IMR-90 (cell line): ENCODE results near the gene ASPN. TPM values are rescaled to one million over a fixed set of nuclear protein-coding genes. Genes with fewer than 3 reads are reported as not detected.

Experiments
- ATAC-seq: fragments of 200-7000 bp; cut with Tn5 transposase; 2 replicates; pipeline ENCODE4 v1.9.1; 2020; ENCODE audit warnings: low read depth, mild to moderate bottlenecking, moderate library complexity
- BruUV-seq: library from RNA; stranded (reverse); fragments of 400-500 nt; replicated peaks from 2 replicates; lab custom pipeline; 2021; lab: Mats Ljungman, UMichigan
- CTCF ChIA-PET: fragments of 300-600 bp; formaldehyde crosslinking; extraction: SDS; loops from one replicate; lab custom pipeline; 2021; ENCODE audit warnings: antibody characterized with exemption; lab: Yijun Ruan, JAX
- POLR2A ChIA-PET: fragments of 300-600 bp; sonication (Branson Sonifier 250); formaldehyde crosslinking; loops from one replicate; lab custom pipeline; 2022; ENCODE audit warnings: antibody characterized with exemption; ENCODE audit not compliant: unreplicated experiment; lab: Charles Lee
- DNase-seq: peaks from one replicate; pipeline ENCODE4 v3.0.0; 2013
- H2AFZ ChIP-seq: replicated peaks from 2 replicates; pipeline ENCODE3; 2013; ENCODE audit warnings: low read length, mild to moderate bottlenecking; ENCODE audit not compliant: poor library complexity
- H2AK5ac ChIP-seq: 2 replicates; pipeline ENCODE4 v1.6.1; 2013; ENCODE audit warnings: low read depth, low read length, inconsistent platforms
- H2AK9ac ChIP-seq: replicated peaks from 2 replicates; pipeline ENCODE3; 2013; ENCODE audit warnings: mild to moderate bottlenecking, low read depth, low read length, moderate library complexity; ENCODE audit not compliant: poor library complexity
- H2BK120ac ChIP-seq: 2 replicates; pipeline ENCODE4 v1.6.1; 2013; ENCODE audit warnings: low read depth, low read length, inconsistent platforms
- H2BK15ac ChIP-seq: 3 replicates; pipeline ENCODE4 v1.6.1; 2013; ENCODE audit warnings: low read depth, low read length, inconsistent platforms
- H2BK20ac ChIP-seq: 2 replicates; pipeline ENCODE4 v1.6.1; 2013; ENCODE audit warnings: low read depth, mild to moderate bottlenecking, inconsistent platforms, low read length, moderate library complexity
- H2BK5ac ChIP-seq: 2 replicates; pipeline ENCODE4 v1.6.1; 2013; ENCODE audit warnings: mild to moderate bottlenecking, low read depth, low read length, inconsistent platforms; ENCODE audit not compliant: poor library complexity, severe bottlenecking
- H3K14ac ChIP-seq: replicated peaks from 2 replicates; pipeline ENCODE4 v1.6.1; 2013; ENCODE audit warnings: low read depth, low read length, inconsistent platforms
- H3K18ac ChIP-seq: 2 replicates; pipeline ENCODE4 v1.6.1; 2013; ENCODE audit warnings: low read depth, low read length, control low read depth
- H3K23ac ChIP-seq: 2 replicates; pipeline ENCODE4 v1.6.1; 2013; ENCODE audit warnings: low read depth, low read length, inconsistent platforms
- H3K27ac ChIP-seq: 2 replicates; pipeline ENCODE4 v1.5.1; 2013; ENCODE audit warnings: mild to moderate bottlenecking, control low read depth, low read length; ENCODE audit not compliant: insufficient read depth
- H3K27me3 ChIP-seq: 2 replicates; pipeline ENCODE4 v1.6.1; 2013; ENCODE audit warnings: low read length; ENCODE audit not compliant: control insufficient read depth, insufficient read depth
- H3K36me3 ChIP-seq: 2 replicates; pipeline ENCODE4 v1.6.1; 2013; ENCODE audit warnings: low read length, mixed read lengths; ENCODE audit not compliant: control insufficient read depth, insufficient read depth
- H3K4ac ChIP-seq: 2 replicates; pipeline ENCODE4 v1.6.1; 2013; ENCODE audit warnings: low read depth, low read length, inconsistent platforms
- H3K4me1 ChIP-seq: 2 replicates; pipeline ENCODE4 v1.6.1; 2013; ENCODE audit warnings: low read length, mixed read lengths; ENCODE audit not compliant: control insufficient read depth, insufficient read depth
- H3K4me2 ChIP-seq: 2 replicates; pipeline ENCODE4 v1.6.1; 2013; ENCODE audit warnings: low read depth, mild to moderate bottlenecking, control low read depth, low read length, moderate library complexity
- H3K4me3 ChIP-seq: 2 replicates; pipeline ENCODE4 v1.5.1; 2013; ENCODE audit warnings: low read depth, mild to moderate bottlenecking, control low read depth, low read length, moderate library complexity; ENCODE audit not compliant: insufficient read depth
- H3K56ac ChIP-seq: 2 replicates; pipeline ENCODE4 v1.6.1; 2013; ENCODE audit warnings: low read length, inconsistent platforms; ENCODE audit not compliant: insufficient read depth; ENCODE audit errors: extremely low read depth
- H3K79me1 ChIP-seq, 2 experiments: 2 replicates each; pipeline ENCODE4 v1.6.1; 2013; ENCODE audit warnings: low read length in 2 of 2, inconsistent platforms in 1 of 2, low read depth in 1 of 2
- H3K9ac ChIP-seq: 2 replicates; pipeline ENCODE4 v1.6.1; 2013; ENCODE audit warnings: low read depth, low read length, control low read depth
- H3K9me1 ChIP-seq: 2 replicates; pipeline ENCODE4 v1.6.1; 2013; ENCODE audit warnings: low read length, inconsistent platforms; ENCODE audit not compliant: insufficient read depth
- H3K9me3 ChIP-seq: 2 replicates; pipeline ENCODE4 v1.6.1; 2013; ENCODE audit warnings: low read length; ENCODE audit not compliant: control insufficient read depth, insufficient read depth
- H4K20me1 ChIP-seq: 2 replicates; pipeline ENCODE4 v1.6.1; 2013; ENCODE audit warnings: low read length, inconsistent platforms; ENCODE audit not compliant: insufficient read depth
- H4K5ac ChIP-seq: 2 replicates; pipeline ENCODE4 v1.6.1; 2013; ENCODE audit warnings: mild to moderate bottlenecking, low read depth, low read length, control low read depth
- H4K8ac ChIP-seq, 2 experiments: 2 replicates each; pipeline ENCODE4 v1.6.1; 2013; ENCODE audit warnings: low read depth in 2 of 2, low read length in 2 of 2, control low read depth in 1 of 2, inconsistent platforms in 1 of 2
- H4K91ac ChIP-seq: 2 replicates; pipeline ENCODE4 v1.6.1; 2013; ENCODE audit warnings: low read depth, low read length, inconsistent platforms; ENCODE audit not compliant: insufficient read depth
- CEBPB ChIP-seq: IDR thresholded peaks from 2 replicates; pipeline ENCODE4 v1.6.1; 2012; ENCODE audit warnings: low read depth, low read length, improper control_type of control experiment
- CHD1 ChIP-seq: IDR thresholded peaks from 2 replicates; pipeline ENCODE4 v1.6.1; 2012; ENCODE audit warnings: low read depth, low read length, improper control_type of control experiment
- CTCF ChIP-seq: conservative IDR thresholded peaks from 2 replicates; pipeline ENCODE4 v1.5.1; 2012; ENCODE audit warnings: mild to moderate bottlenecking, low read depth, low read length, improper control_type of control experiment
- MAFK ChIP-seq: IDR thresholded peaks from 2 replicates; pipeline ENCODE4 v1.6.1; 2012; ENCODE audit warnings: low read depth, low read length, improper control_type of control experiment
- MAZ ChIP-seq: IDR thresholded peaks from 2 replicates; pipeline ENCODE4 v1.6.1; 2012; ENCODE audit warnings: low read depth, mild to moderate bottlenecking, low read length, improper control_type of control experiment, moderate library complexity, borderline replicate concordance
- MXI1 ChIP-seq: IDR thresholded peaks from 2 replicates; pipeline ENCODE4 v1.6.1; 2012; ENCODE audit warnings: low read depth, mild to moderate bottlenecking, low read length, moderate library complexity, borderline replicate concordance
- NFE2L2 ChIP-seq: fragments of 150-350 bp; IDR thresholded peaks from 2 replicates; pipeline ENCODE4 v1.6.1; 2016; ENCODE audit warnings: low read depth, mild to moderate bottlenecking, low read length
- RCOR1 ChIP-seq: IDR thresholded peaks from 2 replicates; pipeline ENCODE4 v1.6.1; 2012; ENCODE audit warnings: mild to moderate bottlenecking, low read length, improper control_type of control experiment; ENCODE audit not compliant: insufficient replicate concordance
- RFX5 ChIP-seq: IDR thresholded peaks from 2 replicates; pipeline ENCODE4 v1.8.0; 2012; ENCODE audit warnings: low read depth, mild to moderate bottlenecking, low read length, moderate library complexity
- SMC3 ChIP-seq: fragments of 150-350 bp; IDR thresholded peaks from 2 replicates; pipeline ENCODE4 v1.6.1; 2016; ENCODE audit warnings: low read depth, mild to moderate bottlenecking, antibody characterized with exemption, low read length, moderate library complexity
- USF2 ChIP-seq: fragments of 150-350 bp; IDR thresholded peaks from 2 replicates; pipeline ENCODE4 v1.6.1; 2017; ENCODE audit warnings: mild to moderate bottlenecking, antibody characterized with exemption, low read length, low read depth
- WGBS, 2 experiments: methylation state at CpG; one replicate each; pipeline versions ENCODE4 v1.1.5 to v1.1.7; 2013; ENCODE audit warnings: missing lambda C conversion rate in 2 of 2; ENCODE audit not compliant: insufficient read length in 1 of 2; ENCODE audit errors: extremely low coverage in 2 of 2; 5-methylcytosine and 5-hydroxymethylcytosine counted together
- dilution Hi-C: fragments of 300-500 bp; cut with HindIII; formaldehyde crosslinking; loops from one replicate; pipeline ENCODE4 v1.14.3; 2018; ENCODE audit warnings: low sequenced_read_pairs; ENCODE audit not compliant: unreplicated experiment
- in situ Hi-C: fragments of 300-500 bp; cut with MboI; formaldehyde crosslinking; loops from 3 replicates; pipeline ENCODE4 v1.14.3; 2019; ENCODE audit warnings: low sequenced_read_pairs, inconsistent platforms, mixed read lengths
- intact Hi-C: fragments of 100-400 bp; cut with micrococcal nuclease; formaldehyde crosslinking; loops from 2 replicates; pipeline ENCODE4 v1.10.0; 2022
- polyA plus RNA-seq, 3 experiments: library from polyadenylated mRNA; depleted of rRNA; stranded (reverse); fragments of >200 nt; gene quantifications; 2 replicates each; pipeline ENCODE4 v1.2.3, GENCODE V29; 2012; ENCODE audit warnings: low replicate concordance in 1 of 3
- total RNA-seq: library from RNA; depleted of rRNA; stranded (reverse); fragments of >200 nt; gene quantifications from 2 replicates; pipeline ENCODE4 v1.2.3, GENCODE V29; 2012

The ASPN gene
- total and polyA plus RNA-seq, 2 of the 4 experiments (the other 2 are of a cell fraction): under 0.01 to 0.09 TPM

GRCh38 chr9:92529124-92529523 is 46.8 kb upstream of the ASPN start:
- no peaks in the 10 kb centered on the region for H3K79me1 ChIP-seq
- H3K27me3 ChIP-seq: no peaks in the 10 kb centered on the region
- intact Hi-C loops: no loop called here
- no peak overlapping the region for H3K27ac ChIP-seq
- H2AK5ac ChIP-seq: no peak overlapping the region
- no peak overlapping the region for H2BK120ac ChIP-seq
- CTCF ChIA-PET: no interaction called here
- BruUV-seq: no TSS peak
- H4K91ac ChIP-seq: no peak overlapping the region
- H2BK20ac ChIP-seq: no peak overlapping the region
- POLR2A ChIA-PET: no interaction called here
- in situ Hi-C loops: no loop called here
- no peaks in the 10 kb centered on the region for H3K36me3 ChIP-seq
- H3K9me1 ChIP-seq: no peaks in the 10 kb centered on the region; the same call in 1 of the 2 replicates
- H4K5ac ChIP-seq: no peak overlapping the region
- peaks cover 2% of the 10 kb centered on the region; the same call in 1 of the 2 replicates for H3K4me1 ChIP-seq
- H3K18ac ChIP-seq: no peak overlapping the region
- ATAC-seq: no peak
- DNase-seq: no peak
- H4K20me1 ChIP-seq: no peaks in the 10 kb centered on the region
- no peak overlapping the region for H2AK9ac ChIP-seq
- H3K4me2 ChIP-seq: no peak overlapping the region
- H3K56ac ChIP-seq: no peak overlapping the region
- H3K14ac ChIP-seq: no peak overlapping the region
- H3K4ac ChIP-seq: no peak overlapping the region
- no peak overlapping the region for H2BK15ac ChIP-seq
- H4K8ac ChIP-seq: no peak overlapping the region
- no peak overlapping the region for H3K23ac ChIP-seq
- no peak overlapping the region for H2BK5ac ChIP-seq
- dilution Hi-C loops: no loop called here
- H3K4me3 ChIP-seq: no peak overlapping the region
- H2AFZ ChIP-seq: no peak overlapping the region
- no CpG with 5 or more reads among the region's 3 CpGs for WGBS, 2 experiments
- H3K9me3 ChIP-seq: no peaks in the 10 kb centered on the region
- no peak for TF ChIP-seq CEBPB
- no peak for TF ChIP-seq SMC3
- TF ChIP-seq RFX5: no peak
- no peak for TF ChIP-seq MAFK
- no peak for TF ChIP-seq USF2
- TF ChIP-seq RCOR1: no peak
- TF ChIP-seq NFE2L2: no peak
- no peak for TF ChIP-seq CTCF
- no peak for TF ChIP-seq MAZ
- no peak for TF ChIP-seq MXI1
- TF ChIP-seq CHD1: no peak
- H3K9ac ChIP-seq: no peak overlapping the region
